ENCODE results near the gene ZBTB11.
"Not testable (repeated sequence)": the region's sequence is repeated elsewhere in the genome, so short reads cannot be mapped to it uniquely, and the experiment has no call there.

ZBTB11 gene

GRCh38 chr3:101687142-101687931 is 10.4 kb upstream of the ZBTB11 start:
- no peak for TF ChIP-seq CTCF (IDR thresholded peaks at IDR 0.05; ENCODE audit: insufficient read depth, low read depth, low read length, missing control alignments)
- peak overlapping the region; percentile 95 for H3K4me3 ChIP-seq (ENCODE audit: low read depth, low read length)
- DNase-seq (ENCODE audit: low read depth): no peak

DNA sequence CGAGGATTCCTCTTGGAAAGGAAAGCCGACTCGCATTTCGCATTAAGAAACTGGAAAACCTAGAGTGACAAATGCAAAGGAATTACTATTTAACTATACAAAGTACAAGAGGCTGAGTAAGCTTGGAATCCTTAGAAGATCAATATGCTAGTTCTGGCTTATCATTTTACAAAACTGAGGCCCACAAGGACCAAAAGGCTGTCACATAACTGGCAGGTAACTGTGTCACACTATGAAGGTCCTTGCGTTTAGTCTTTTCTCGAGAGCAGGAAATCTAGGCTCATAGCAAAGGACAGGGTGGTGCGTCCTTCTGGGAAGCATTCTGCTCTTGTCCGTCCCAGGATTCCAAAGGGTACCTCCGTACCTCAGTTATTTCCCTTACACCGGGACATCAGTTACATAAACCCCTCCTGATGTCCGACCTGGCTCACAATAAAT is 9.0 kb upstream of the ZBTB11 start:
- peak overlapping the region; percentile 95 for H3K4me3 ChIP-seq (ENCODE audit: low read depth, low read length)
- no peak for DNase-seq (ENCODE audit: low read depth)
- no peak for TF ChIP-seq CTCF (IDR thresholded peaks at IDR 0.05; ENCODE audit: insufficient read depth, low read depth, low read length, missing control alignments)

DNA sequence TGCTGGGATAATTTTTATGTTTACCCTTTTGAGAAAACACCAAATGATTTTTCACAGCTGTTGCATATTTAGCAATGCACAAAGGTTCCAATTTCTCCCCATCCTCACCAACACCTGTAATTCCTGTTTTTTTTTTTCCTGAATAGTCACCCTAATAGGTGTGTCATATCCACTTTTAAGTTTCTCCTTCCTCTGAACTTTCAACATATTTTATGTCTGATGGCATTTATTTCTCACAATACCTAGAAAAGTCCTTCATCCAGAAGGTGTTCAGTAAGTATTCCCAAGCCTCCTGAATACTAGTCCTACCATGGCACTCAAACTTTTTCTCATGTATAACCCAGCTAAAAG is 8.1 kb upstream of the ZBTB11 start:
- peak overlapping the region; percentile 95 for H3K4me3 ChIP-seq (ENCODE audit: low read depth, low read length)
- TF ChIP-seq CTCF (IDR thresholded peaks at IDR 0.05; ENCODE audit: insufficient read depth, low read depth, low read length, missing control alignments): no peak
- no peak for DNase-seq (ENCODE audit: low read depth)

- DNase-seq (ENCODE audit: low read depth): no peak
- no peak for TF ChIP-seq CTCF (IDR thresholded peaks at IDR 0.05; ENCODE audit: insufficient read depth, low read depth, low read length, missing control alignments)
- no peak overlapping the region for H3K4me3 ChIP-seq (ENCODE audit: low read depth, low read length)
Measured at GRCh38 chr3:101680466-101680865, 3.5 kb upstream of the ZBTB11 start.

GRCh38 chr3:101678837-101679236 is 1.9 kb upstream of the ZBTB11 start:
- H3K4me3 ChIP-seq (ENCODE audit: low read depth, low read length); DNase-seq (ENCODE audit: low read depth): not testable (repeated sequence)

DNA sequence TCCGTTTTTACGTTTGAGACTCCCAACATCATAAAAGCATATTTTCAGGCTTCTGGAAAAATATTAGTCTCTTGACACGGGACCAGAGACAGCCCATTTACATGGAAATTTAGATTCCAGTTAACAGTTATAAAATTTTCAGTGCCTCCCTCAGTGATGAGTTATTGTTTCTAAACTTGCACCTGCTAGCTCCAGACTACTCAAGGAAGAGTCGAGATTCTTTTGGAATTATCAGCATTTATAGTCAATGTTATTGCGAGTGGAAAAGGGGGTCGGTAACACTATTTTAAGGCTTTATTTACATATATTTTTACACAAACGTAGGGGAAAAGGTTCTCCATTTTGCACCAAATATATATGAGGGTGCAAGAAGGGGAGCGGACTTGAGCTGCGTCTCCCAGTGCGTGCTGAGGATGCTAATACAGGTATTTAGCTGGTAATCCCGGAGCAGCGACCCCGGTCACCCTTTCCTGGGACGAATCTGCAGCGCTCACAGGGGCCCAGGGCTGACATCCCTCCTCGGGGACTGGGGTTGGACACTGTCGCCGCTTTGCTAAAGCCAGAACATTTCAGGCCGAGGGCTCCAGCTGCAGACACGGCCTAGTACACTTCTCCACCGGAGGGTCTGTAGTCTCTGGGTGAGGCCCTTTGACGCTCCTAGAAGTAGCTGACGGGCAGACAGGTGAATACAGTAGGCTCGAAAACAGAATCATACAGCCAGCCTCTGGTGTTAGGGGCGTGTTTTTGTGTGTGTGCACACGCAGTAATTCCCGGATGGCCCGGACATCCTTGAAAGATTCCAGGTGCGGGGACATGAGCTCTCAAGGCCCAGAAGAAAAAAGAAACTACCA is 729 bp upstream of the ZBTB11 start:
- no peak for TF ChIP-seq CTCF (IDR thresholded peaks at IDR 0.05; ENCODE audit: insufficient read depth, low read depth, low read length, missing control alignments)
- H3K4me3 ChIP-seq (ENCODE audit: low read depth, low read length): peak overlapping the region; percentile 68
- peak; percentile 32 for DNase-seq (ENCODE audit: low read depth)

GRCh38 chr3:101676216-101676764 is 642 bp downstream of the ZBTB11 start:
- peak; percentile 98 for DNase-seq (ENCODE audit: low read depth)
- peak; percentile 16 for TF ChIP-seq CTCF (IDR thresholded peaks at IDR 0.05; ENCODE audit: insufficient read depth, low read depth, low read length, missing control alignments)

More at GRCh38 chr3:101676216-101676764, 642 bp downstream of the ZBTB11 start:
- peak overlapping the region; percentile 77 for H3K4me3 ChIP-seq (ENCODE audit: low read depth, low read length)

Measured in GM12865 (cell line).